ENCODE measurements around the gene CREB3L2.
A peak's percentile ranks its signal among the peaks of the same experiment; 100 is the strongest.
"Not testable (repeated sequence)": the region's sequence is repeated elsewhere in the genome, so short reads cannot be mapped to it uniquely, and the experiment has no call there.

The CREB3L2 gene

DNA sequence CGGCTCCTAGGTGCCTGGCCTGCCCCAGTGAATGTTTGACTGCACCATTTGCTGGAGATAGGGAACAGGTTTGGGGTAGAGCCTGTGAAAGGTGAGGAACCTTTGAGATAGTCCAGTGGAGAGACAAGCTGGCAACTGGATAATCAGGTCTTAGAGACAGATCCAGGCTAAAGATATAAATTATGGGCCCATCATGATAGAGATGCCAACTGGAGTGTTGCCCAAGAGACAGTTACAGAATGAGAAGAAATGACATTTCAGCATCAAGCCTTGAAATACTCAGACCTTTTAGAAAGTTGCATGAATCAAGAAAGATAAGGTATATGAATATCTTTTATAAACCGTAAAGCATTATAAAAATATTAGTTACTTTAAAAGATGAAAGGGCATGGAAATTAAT, 27.1 kb downstream of the CREB3L2 start:
- no peak overlapping the region for H3K4me3 Mint-ChIP-seq
- DNase-seq, result no peak
- no peaks in the 10 kb centered on the region for H3K4me1 Mint-ChIP-seq
- no peaks in the 10 kb centered on the region for H3K27me3 Mint-ChIP-seq
- H3K27ac Mint-ChIP-seq, result no peak overlapping the region
- ATAC-seq, result no peak
- H3K9me3 Mint-ChIP-seq, result no peaks in the 10 kb centered on the region

DNA sequence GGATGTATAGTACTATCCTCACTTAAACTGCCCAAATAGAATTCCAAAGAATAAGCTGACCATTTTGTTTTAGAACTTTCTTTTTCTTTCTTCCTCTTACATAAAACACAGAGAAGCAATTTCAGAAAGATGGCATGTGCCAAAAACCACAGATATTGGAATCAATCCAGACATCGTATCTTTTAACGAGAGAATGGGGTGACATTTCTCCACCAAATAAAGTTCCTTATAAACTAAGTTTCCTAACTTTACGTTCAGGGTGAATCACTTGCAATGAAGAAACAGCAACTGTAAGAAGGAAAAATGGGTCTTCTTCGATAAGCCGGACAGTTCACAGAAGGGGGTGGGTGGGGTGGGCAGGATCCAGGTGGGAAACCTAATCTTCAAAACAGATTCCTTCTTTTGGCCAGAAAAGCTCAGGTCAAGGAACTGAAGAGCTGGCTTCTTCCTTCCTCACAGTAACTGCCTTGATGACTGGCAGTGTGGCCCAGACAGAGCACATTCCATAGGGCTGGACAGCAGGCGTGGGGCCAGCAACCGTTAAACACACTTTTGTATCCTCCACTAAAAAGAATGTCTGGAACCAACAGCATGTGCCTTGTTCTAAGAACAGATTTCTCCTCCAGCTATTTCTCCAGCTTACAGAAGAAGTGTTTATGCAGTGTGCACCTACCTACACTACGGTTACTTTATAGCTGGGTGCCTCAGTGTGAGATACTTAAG, 31.5 kb downstream of the CREB3L2 start:
- DNase-seq (no peak), ATAC-seq (no peak)
- Mint-ChIP-seq H3K27me3 (no peaks in the 10 kb centered on the region), H3K4me3 (no peak overlapping the region), H3K27ac (no peak overlapping the region), H3K4me1 (peaks cover 17% of the 10 kb centered on the region), H3K9me3 (peaks cover 0 to 8% of the 10 kb centered on the region in 2 donors)

DNA sequence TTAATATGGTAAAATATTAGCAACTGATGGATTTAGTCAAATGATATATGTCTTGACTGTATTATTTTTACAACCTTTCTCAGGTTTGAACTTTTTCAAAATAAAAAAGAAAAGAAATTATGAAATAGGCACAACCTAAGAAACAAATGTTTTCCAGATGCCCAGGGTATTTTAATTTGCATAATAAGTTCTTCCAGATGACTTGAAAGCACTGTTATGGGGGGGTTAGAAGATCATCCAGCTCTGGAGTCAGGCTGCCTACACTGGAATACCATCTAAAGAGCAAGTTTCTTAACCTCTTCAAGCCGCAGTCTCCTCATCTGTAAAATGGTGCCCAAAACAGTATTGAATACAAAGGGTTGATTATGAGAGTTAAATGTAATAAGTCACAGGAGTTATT, 32.1 kb downstream of the CREB3L2 start:
- no peak for ATAC-seq
- no peak for DNase-seq
- Mint-ChIP-seq H3K4me3 (no peak overlapping the region), H3K9me3 (peaks cover 0 to 8% of the 10 kb centered on the region in 2 donors), H3K4me1 (peaks cover 17% of the 10 kb centered on the region), H3K27ac (no peak overlapping the region), H3K27me3 (no peaks in the 10 kb centered on the region)

DNA sequence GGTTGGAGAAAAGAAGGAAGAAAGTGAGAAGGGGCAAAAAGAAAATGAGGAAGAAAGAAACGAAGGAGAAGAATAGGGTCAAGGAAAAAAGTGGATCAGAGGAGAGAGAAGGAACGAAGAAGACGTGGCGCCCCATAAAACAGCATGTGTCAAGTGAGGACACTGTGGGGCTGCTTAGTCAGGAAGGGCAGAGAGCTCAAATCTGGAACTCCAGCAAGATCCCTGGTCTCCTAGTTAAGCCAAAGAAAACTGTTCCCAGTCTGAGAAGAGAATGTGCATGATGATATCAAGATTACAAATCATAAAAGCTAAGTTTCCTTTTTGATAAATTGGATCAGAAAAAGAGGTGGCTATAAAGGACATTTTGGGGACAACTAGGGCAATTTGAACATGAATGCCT, 33.0 kb downstream of the CREB3L2 start:
- H3K27ac Mint-ChIP-seq, result no peak overlapping the region
- DNase-seq, result no peak
- H3K9me3 Mint-ChIP-seq, result peaks cover 0 to 8% of the 10 kb centered on the region in 2 donors
- no peak for ATAC-seq
- H3K4me1 Mint-ChIP-seq, result peaks cover 17% of the 10 kb centered on the region
- H3K27me3 Mint-ChIP-seq, result no peaks in the 10 kb centered on the region
- H3K4me3 Mint-ChIP-seq, result no peak overlapping the region

DNA sequence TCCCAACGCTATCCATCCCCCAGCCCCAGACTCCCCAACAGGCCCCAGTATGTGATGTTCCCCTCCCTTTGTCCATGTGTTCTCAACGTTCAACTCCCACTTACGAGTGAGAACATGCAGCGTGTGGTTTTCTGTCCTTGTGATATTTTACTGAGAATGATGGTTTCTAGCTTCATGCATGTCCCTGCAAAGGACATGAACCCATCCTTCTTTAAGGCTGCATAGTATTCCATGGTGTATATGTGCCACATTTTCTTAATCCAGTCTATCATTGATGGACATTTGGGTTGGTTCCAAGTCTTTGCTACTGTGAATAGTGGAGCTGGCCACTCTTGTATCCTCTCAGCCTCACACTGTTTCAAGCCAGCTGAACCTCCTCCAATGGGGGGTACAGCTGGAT, 33.5 kb downstream of the CREB3L2 start:
- H3K9me3 Mint-ChIP-seq, H3K4me3 Mint-ChIP-seq, H3K27me3 Mint-ChIP-seq, DNase-seq, H3K27ac Mint-ChIP-seq, ATAC-seq: not testable (repeated sequence)
- H3K4me1 Mint-ChIP-seq, result peaks cover 17% of the 10 kb centered on the region

DNA sequence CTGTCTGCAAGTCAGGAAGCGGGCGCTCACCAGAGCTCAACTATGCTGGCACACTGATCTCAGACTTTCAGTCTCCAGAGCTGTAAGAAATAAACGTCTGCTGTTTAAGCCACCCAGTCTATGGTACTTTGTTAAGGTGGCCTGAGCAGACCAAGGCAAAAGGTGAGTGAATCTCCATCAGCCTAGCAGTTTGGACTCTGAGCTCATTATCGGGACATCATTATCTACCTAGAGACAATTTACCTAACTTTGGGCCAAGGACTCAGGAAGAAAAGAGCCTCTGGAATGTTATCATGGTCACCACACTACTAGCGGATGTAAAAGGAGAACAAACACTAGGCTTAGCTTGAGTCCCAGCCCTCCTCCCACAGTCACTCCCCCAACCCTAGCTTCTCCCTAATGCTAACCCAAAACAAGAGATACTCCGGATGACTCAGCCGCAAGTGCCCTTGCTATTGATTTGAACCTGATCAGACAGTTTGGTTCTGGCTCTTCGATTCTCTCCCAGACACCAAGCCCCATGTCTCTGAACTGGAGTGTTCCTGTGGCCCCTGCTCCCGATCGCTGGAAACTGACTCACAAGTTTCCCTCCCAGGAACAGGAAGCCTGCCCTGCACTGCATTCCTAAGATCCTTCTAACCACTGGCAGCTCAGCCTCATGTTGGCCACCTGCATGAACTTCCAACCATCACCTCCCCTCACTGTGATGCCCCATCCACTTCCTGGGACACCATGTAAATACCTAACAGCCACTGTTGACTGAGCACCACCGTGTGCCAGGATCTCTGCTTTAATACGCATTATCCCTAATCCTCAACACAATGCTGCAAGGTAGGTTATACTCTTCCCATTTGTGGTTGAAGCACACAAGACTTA, 34.5 kb downstream of the CREB3L2 start:
- peak overlapping the region in 1 of 2 donors; percentile 41 for H3K27ac Mint-ChIP-seq
- no peak overlapping the region for H3K4me3 Mint-ChIP-seq
- H3K9me3 Mint-ChIP-seq, result peaks cover 0 to 8% of the 10 kb centered on the region in 2 donors
- DNase-seq (no peak), ATAC-seq (no peak)
- H3K27me3 Mint-ChIP-seq, result no peaks in the 10 kb centered on the region
- peaks cover 17% of the 10 kb centered on the region for H3K4me1 Mint-ChIP-seq

DNA sequence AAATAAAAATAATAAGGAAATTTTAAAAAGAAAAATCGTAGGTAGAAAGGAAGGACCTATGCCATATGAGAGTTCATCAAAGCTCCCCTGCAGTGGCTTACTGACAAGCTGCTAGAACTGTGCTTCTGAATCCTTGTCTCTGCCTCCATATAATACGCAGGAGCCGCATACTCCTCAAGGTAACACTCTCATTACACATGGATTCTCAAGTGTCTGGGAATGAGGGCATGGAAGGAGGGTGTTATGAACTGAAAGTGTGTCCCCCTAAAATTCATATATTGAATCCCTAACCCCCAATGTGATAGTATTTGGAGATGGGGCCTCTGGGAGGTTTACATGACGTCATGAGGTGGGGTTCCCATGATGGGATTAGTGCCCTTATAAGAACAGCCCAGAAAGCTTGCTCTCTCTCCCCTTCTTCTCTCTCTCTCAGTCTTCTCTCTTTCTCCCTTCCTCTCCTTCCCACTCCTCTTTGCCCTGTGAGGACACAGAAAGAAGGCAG, 35.2 kb downstream of the CREB3L2 start:
- H3K27me3 Mint-ChIP-seq, result no peaks in the 10 kb centered on the region
- DNase-seq (no peak), ATAC-seq (no peak)
- no peak overlapping the region for H3K27ac Mint-ChIP-seq
- peaks cover 0 to 8% of the 10 kb centered on the region in 2 donors for H3K9me3 Mint-ChIP-seq
- H3K4me3 Mint-ChIP-seq, result no peak overlapping the region
- peaks cover 20% of the 10 kb centered on the region for H3K4me1 Mint-ChIP-seq

DNA sequence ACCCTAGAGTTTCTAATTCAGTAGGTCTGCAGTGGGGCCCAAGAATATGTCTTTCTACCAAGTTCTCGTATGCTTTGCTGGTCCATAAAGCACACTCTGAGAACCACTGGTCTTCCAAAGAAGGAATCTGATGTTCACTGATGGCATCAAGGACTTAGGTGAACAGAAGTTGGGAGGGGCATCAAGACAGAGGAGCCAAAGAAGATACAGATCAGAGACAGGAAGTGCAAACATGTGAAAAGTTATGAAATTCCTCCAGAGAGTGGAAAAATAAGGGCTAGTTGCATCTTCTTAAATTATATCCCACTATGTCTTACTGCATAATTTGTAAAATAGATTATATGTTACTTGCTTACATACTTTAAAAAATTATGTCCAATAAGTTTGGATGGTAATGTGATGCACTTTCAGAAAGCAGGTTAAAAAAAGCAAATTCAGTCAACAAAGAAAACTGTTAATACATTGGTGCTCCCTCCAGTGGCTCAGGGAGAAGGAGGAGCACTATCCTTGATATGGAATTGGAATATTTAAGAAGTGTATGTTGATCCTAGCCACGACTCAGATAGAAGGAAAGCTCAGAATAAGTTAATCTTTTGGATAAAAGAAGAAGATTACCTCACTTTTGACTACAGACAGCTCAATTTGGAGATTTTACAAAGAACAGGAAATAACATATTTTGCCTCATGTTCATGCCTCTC, 35.8 kb downstream of the CREB3L2 start:
- ATAC-seq, result no peak
- Mint-ChIP-seq H3K4me3 (no peak overlapping the region), H3K9me3 (peaks cover 0 to 8% of the 10 kb centered on the region in 2 donors), H3K27me3 (no peaks in the 10 kb centered on the region), H3K27ac (no peak overlapping the region), H3K4me1 (peaks cover 26% of the 10 kb centered on the region)
- DNase-seq, result no peak

DNA sequence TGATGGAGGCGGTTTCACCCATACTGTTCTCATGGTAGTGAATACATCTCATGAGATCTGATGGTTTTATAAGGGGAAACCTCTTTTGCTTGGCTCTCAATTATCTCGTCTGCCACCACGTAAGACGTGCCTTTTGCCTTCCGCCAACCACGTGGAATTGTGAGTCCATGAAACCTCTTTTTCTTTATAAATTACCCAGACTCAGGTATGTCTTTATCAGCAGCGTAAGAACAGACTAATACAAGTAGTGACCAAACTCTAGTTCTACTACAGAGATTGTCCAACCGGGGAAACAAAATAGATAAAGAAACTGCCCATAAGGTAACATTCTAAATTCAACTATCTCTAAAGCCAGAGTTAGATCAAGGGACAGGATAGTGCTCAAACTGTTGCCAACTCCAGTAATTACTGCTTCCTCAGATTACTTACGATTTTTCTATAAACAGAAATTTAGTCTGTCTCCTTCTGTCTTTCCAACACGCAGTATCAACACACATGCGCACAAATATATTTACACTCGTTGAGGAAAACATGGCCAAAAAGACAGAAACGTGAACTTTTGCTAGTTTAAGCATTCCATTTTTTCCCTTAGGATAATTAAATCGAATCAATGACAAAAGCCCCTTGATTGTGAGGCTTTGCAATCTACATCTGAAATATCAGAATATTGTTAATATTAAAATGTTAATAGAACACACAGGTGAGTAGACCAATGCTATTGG, 36.9 kb downstream of the CREB3L2 start:
- DNase-seq, result no peak
- Mint-ChIP-seq H3K27ac (no peak overlapping the region), H3K4me1 (peaks cover 26% of the 10 kb centered on the region), H3K4me3 (no peak overlapping the region), H3K27me3 (no peaks in the 10 kb centered on the region), H3K9me3 (peaks cover 0 to 8% of the 10 kb centered on the region in 2 donors)
- ATAC-seq, result no peak

DNA sequence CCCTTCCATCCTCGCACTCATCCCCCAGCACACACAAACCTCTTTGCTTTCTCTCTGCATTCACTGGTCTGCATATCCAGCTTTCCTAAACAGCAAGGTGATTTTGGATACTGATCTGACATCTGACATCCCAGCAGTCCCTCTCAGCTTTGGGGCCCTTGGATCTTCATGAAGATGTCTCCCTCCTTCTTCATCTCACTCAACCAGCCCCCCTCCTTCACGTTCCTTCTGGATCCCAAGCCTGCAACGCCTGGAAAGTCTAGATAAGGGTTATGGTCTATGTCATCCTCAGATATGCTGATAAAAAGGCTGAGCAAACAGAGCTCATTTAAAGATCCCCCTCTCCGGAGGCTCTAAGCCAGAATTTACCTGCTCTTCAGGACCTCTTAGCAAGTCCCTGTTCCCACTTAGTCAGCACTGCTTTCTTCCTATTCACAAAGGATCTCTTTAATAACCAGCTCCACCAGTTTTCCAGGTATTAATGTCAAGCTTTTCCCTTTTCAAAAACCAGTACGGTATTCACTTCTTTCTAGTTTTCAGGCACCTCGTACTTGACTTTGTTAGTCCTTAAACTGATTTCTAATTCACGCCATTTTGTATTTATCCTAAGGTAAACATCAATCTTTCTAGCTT, 38.9 kb downstream of the CREB3L2 start:
- peaks cover 21% of the 10 kb centered on the region for H3K4me1 Mint-ChIP-seq
- no peak overlapping the region for H3K4me3 Mint-ChIP-seq
- no peaks in the 10 kb centered on the region for H3K9me3 Mint-ChIP-seq
- H3K27ac Mint-ChIP-seq, result peak overlapping the region in 1 of 2 donors; percentile 35
- no peaks in the 10 kb centered on the region for H3K27me3 Mint-ChIP-seq
- no peak for DNase-seq
- no peak for ATAC-seq

DNA sequence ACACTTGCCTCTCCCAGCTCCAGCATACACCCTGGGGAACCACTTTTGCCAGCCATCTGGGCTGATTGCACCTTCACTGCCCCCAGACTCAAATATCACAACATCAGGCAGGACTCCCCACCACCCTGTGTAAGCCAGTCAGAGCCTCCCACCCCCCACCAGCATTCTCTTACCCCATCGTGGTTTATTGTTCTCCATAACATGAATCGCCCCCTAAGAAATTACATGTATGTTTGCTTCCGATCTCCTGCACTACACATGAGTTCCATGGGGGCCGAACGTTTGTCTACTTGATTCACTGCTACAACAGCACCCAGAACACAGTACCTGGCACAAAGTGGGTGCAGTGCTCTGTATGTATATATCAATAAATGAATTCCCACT, 39.4 kb downstream of the CREB3L2 start:
- peaks cover 16% of the 10 kb centered on the region for H3K4me1 Mint-ChIP-seq
- no peak overlapping the region for H3K4me3 Mint-ChIP-seq
- DNase-seq, result no peak
- no peaks in the 10 kb centered on the region for H3K9me3 Mint-ChIP-seq
- no peak for ATAC-seq
- H3K27ac Mint-ChIP-seq, result no peak overlapping the region
- no peaks in the 10 kb centered on the region for H3K27me3 Mint-ChIP-seq

DNA sequence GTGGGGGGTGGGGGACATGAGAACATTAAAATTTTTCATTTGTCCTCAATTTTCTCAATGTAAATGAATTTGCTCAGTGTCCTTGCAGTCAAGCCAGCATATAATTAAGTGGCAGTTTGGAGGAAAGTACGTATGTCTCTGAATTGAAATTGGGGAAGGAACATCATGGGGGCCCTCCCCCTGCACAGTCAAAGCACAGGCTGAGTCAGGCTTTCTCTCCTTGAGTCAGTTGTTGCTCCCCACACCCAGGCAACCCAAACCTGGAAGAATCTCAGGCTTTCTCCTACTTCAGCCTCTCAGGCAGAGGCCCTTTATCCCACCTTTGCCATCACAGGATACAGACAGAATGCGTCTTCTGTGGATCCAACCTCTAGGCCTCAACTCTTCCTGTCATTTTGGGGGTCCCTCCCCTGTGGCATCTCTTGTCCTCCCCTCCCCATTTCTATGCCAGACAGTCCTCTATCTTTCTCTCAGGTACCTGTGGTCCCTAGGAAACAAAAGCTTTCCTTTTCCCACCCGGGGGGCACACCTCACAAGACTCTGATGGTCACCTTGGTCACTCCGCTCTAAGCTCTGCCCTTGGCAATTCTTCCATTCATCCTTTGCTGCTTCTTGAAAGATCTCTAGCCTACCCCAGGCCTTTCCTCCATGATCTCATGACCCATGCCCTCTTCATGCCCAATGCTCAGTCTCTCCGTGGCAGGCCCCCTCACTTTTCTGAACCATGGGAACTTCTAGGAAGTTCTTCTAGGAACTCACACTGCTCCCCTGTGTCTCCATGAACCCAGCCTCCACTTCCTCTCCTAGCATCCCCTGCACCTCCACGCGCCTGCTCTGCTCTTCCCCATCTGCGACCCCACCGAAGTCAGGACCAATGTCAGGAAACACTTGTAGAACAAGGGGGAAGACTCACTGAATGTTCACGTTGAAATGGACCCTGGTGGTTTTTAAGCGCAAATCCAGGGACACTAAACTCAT, 40.4 kb downstream of the CREB3L2 start:
- H3K27ac Mint-ChIP-seq, result peak overlapping the region; percentile 38 to 72
- H3K4me3 Mint-ChIP-seq, result no peak overlapping the region
- H3K9me3 Mint-ChIP-seq, result no peaks in the 10 kb centered on the region
- DNase-seq (no peak), ATAC-seq (peak; percentile 78)
- peaks cover 10% of the 10 kb centered on the region for H3K4me1 Mint-ChIP-seq
- no peaks in the 10 kb centered on the region for H3K27me3 Mint-ChIP-seq

DNA sequence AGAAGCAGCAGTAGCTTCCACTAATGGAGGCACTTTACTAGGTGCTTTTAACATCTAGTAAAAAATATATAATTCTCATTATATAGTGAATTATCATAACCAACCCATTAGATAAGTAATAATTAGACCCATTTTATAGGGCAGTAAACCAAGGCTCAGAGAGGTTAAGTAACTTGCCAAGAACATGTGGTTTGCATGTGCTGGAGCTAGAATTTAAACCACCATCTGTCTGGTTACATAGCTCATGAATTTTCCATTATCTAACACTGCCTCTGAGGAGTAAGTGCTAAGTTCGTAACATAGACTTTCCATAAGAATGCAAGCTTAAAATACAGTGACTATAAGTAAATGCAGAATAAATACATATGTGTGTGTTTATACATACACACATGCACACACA, 41.9 kb downstream of the CREB3L2 start:
- ATAC-seq, result no peak
- Mint-ChIP-seq H3K4me3 (no peak overlapping the region), H3K4me1 (peaks cover 10% of the 10 kb centered on the region), H3K27me3 (no peaks in the 10 kb centered on the region), H3K9me3 (no peaks in the 10 kb centered on the region), H3K27ac (no peak overlapping the region)
- no peak for DNase-seq
